Gastroesophageal sphincter (tissue), 4 donors: ENCODE results near the gene DBNDD2. TPM values are rescaled to one million over a fixed set of nuclear protein-coding genes. Genes with fewer than 3 reads are reported as not detected.
A peak's percentile ranks its signal among the peaks of the same experiment; 100 is the strongest.

Experiments
- ATAC-seq: fragments of 150-250 bp; one replicate; pipeline ENCODE4 v1.9.1; 2016; ENCODE audit warnings: mild to moderate bottlenecking, moderate library complexity
- H3K27ac ChIP-seq, 4 donors: fragments of 200-600 bp; sonication (generic) in 3 of 4; 1 replicate in 3 of 4; 2 replicates in 1 of 4; pipeline ENCODE4 v1.5.1; 2016 to 2019
- H3K27me3 ChIP-seq: fragments of 200-600 bp; sonication (generic); one replicate; pipeline ENCODE4 v1.5.1; 2019
- H3K36me3 ChIP-seq, 2 donors: fragments of 200-600 bp; sonication (generic); one replicate each; pipeline ENCODE4 v1.5.1; 2019; ENCODE audit warnings: control low read depth in 1 of 2
- H3K4me1 ChIP-seq, 3 donors: fragments of 200-600 bp; sonication (generic); 1 replicate in 2 of 3; 2 replicates in 1 of 3; pipeline ENCODE4 v1.5.1; 2016 to 2019; ENCODE audit warnings: control low read depth in 2 of 3
- H3K4me3 ChIP-seq, 2 donors: fragments of 200-600 bp; sonication (generic); one replicate each; pipeline ENCODE4 v1.5.1; 2019; ENCODE audit warnings: mild to moderate bottlenecking in 1 of 2, moderate library complexity in 1 of 2
- H3K9me3 ChIP-seq, 3 donors: fragments of 200-600 bp; sonication (generic); one replicate each; pipeline ENCODE4 v1.5.1; 2017 to 2019; ENCODE audit warnings: control low read depth in 2 of 3
- CTCF ChIP-seq, 4 experiments: fragments of 200-600 bp in 2 of 4; fragments of 450-650 bp in 2 of 4; sonication (generic) in 1 of 4; IDR thresholded peaks; one replicate each; pipeline ENCODE4 v1.5.1; 2017 to 2019; ENCODE audit warnings: antibody characterized with exemption in 4 of 4, mild to moderate bottlenecking in 2 of 4, moderate library complexity in 2 of 4
- EP300 ChIP-seq: sonication (generic); formaldehyde crosslinking; IDR thresholded peaks from one replicate; pipeline ENCODE4 v1.6.1; 2017; ENCODE audit warnings: antibody characterized with exemption, mild to moderate bottlenecking
- POLR2A ChIP-seq, 2 donors: fragments of 450-650 bp; IDR thresholded peaks; one replicate each; pipeline ENCODE4 v1.6.1; 2017; ENCODE audit warnings: antibody characterized with exemption in 2 of 2, mild to moderate bottlenecking in 2 of 2, moderate library complexity in 1 of 2
- POLR2AphosphoS5 ChIP-seq: sonication (generic); formaldehyde crosslinking; IDR thresholded peaks from one replicate; pipeline ENCODE4 v1.6.1; 2017; ENCODE audit warnings: antibody characterized with exemption
- WGBS, 2 donors: methylation state at CpG; one replicate each; pipeline ENCODE4 v1.1.5; 2018; ENCODE audit warnings: low coverage in 1 of 2; 5-methylcytosine and 5-hydroxymethylcytosine counted together
- total RNA-seq, 4 donors: library from RNA; depleted of rRNA; stranded (reverse); fragments of >200 nt; gene quantifications; one replicate each; pipeline ENCODE4 v1.1.0, GENCODE V29; 2016

Gene DBNDD2
- total RNA-seq, 4 donors from 2014 or later: 84.9 to 132 (median 106) TPM

GRCh38 chr20:45441746-45442145 lies 33.7 kb downstream of the DBNDD2 start:
- Histone ChIP-seq H3K27me3 (peaks cover 15% of the 10 kb centered on the region), H3K36me3 (no peaks in the 10 kb centered on the region), H3K9me3 (no peaks in the 10 kb centered on the region), H3K4me3 (no peak overlapping the region), H3K27ac (no peak overlapping the region), H3K4me1 (peaks cover 0 to 4% (median 0%) of the 10 kb centered on the region in 3 donors)
- 83 to 100% methylated on average over 1 of the region's 1 CpG for WGBS, 2 donors
- no peak for TF ChIP-seq CTCF (IDR thresholded peaks at IDR 0.05)
- TF ChIP-seq POLR2A (IDR thresholded peaks at IDR 0.05): no peak
- no peak for TF ChIP-seq EP300
- TF ChIP-seq POLR2AphosphoS5: no peak
- no peak for ATAC-seq

- Histone ChIP-seq H3K27me3 (peaks cover 15% of the 10 kb centered on the region), H3K9me3 (no peaks in the 10 kb centered on the region), H3K4me3 (no peak overlapping the region), H3K27ac (no peak overlapping the region), H3K4me1 (peaks cover 0 to 3% (median 0%) of the 10 kb centered on the region in 3 donors), H3K36me3 (peaks cover 0 to 4% of the 10 kb centered on the region in 2 donors)
- no peak for ATAC-seq
- TF ChIP-seq POLR2AphosphoS5 (no peak), EP300 (no peak), CTCF (IDR thresholded peaks at IDR 0.05) (no peak), POLR2A (IDR thresholded peaks at IDR 0.05) (no peak)
Measured at GRCh38 chr20:45444050-45444449, 36.0 kb downstream of the DBNDD2 start.

- TF ChIP-seq EP300 (no peak), POLR2A (IDR thresholded peaks at IDR 0.05) (no peak), CTCF (IDR thresholded peaks at IDR 0.05) (peak in 1 of 4 experiments; percentile 18), POLR2AphosphoS5 (no peak)
- H3K36me3 ChIP-seq: peaks cover 0 to 4% of the 10 kb centered on the region in 2 donors
- 62 to 71% methylated on average over 4 to 7 of the region's 7 CpGs for WGBS, 2 donors
- no peak for ATAC-seq
- no peak overlapping the region for H3K27ac ChIP-seq
- H3K9me3 ChIP-seq: no peaks in the 10 kb centered on the region
- H3K4me1 ChIP-seq: peaks cover 0 to 15% (median 3%) of the 10 kb centered on the region in 3 donors
- no peak overlapping the region for H3K4me3 ChIP-seq
- peaks cover 15% of the 10 kb centered on the region for H3K27me3 ChIP-seq
Measured at GRCh38 chr20:45445805-45446562, 37.9 kb downstream of the DBNDD2 start.

- Histone ChIP-seq H3K4me3 (no peak overlapping the region), H3K27me3 (peaks cover 15% of the 10 kb centered on the region), H3K36me3 (peaks cover 0 to 4% of the 10 kb centered on the region in 2 donors), H3K4me1 (peaks cover 0 to 15% (median 3%) of the 10 kb centered on the region in 3 donors), H3K27ac (peak overlapping the region in 1 of 4 donors; percentile 71), H3K9me3 (no peaks in the 10 kb centered on the region)
- WGBS, 2 donors: 28 to 54% methylated on average over 4 to 5 of the region's 6 CpGs
- ATAC-seq: no peak
- TF ChIP-seq CTCF (IDR thresholded peaks at IDR 0.05): no peak
- TF ChIP-seq EP300: no peak
- no peak for TF ChIP-seq POLR2A (IDR thresholded peaks at IDR 0.05)
- no peak for TF ChIP-seq POLR2AphosphoS5
Measured at GRCh38 chr20:45448270-45448669, 40.2 kb downstream of the DBNDD2 start.

GRCh38 chr20:45449528-45449927 lies 41.4 kb downstream of the DBNDD2 start:
- Histone ChIP-seq H3K36me3 (peaks cover 0 to 4% of the 10 kb centered on the region in 2 donors), H3K4me3 (no peak overlapping the region), H3K4me1 (peaks cover 0 to 15% (median 3%) of the 10 kb centered on the region in 3 donors), H3K27ac (peak overlapping the region in 3 of 4 donors; percentile 6 to 71 (median 10)), H3K9me3 (no peaks in the 10 kb centered on the region), H3K27me3 (peaks cover 11% of the 10 kb centered on the region)
- WGBS, 2 donors: 61 to 62% methylated on average over 3 of the region's 3 CpGs
- ATAC-seq: no peak
- no peak for TF ChIP-seq POLR2A (IDR thresholded peaks at IDR 0.05)
- TF ChIP-seq EP300: peak; percentile 49
- peak; percentile 44 for TF ChIP-seq POLR2AphosphoS5
